ENCODE results near the gene TENM3.

DNA sequence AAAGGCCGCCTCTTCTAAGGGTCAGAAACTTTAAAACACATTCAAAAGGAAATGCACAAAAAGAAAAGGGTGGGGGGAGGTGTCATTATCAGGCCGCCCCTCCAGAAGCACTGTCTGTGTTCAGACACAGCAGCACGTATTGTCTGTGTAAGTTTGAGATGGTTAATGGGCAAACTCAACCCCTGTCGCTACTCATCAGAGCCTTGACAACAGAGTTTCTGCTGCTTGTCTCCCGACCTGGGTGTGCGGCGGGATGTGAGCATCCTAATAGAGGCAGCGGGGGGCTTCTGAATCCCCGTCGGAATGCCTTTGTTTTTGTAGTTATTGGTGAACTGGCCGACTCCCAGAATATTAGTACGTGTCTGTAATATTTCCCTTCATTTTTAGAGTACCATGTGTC, 515.1 kb downstream of the TENM3 start:
- TF ChIP-seq, protein P1, sequence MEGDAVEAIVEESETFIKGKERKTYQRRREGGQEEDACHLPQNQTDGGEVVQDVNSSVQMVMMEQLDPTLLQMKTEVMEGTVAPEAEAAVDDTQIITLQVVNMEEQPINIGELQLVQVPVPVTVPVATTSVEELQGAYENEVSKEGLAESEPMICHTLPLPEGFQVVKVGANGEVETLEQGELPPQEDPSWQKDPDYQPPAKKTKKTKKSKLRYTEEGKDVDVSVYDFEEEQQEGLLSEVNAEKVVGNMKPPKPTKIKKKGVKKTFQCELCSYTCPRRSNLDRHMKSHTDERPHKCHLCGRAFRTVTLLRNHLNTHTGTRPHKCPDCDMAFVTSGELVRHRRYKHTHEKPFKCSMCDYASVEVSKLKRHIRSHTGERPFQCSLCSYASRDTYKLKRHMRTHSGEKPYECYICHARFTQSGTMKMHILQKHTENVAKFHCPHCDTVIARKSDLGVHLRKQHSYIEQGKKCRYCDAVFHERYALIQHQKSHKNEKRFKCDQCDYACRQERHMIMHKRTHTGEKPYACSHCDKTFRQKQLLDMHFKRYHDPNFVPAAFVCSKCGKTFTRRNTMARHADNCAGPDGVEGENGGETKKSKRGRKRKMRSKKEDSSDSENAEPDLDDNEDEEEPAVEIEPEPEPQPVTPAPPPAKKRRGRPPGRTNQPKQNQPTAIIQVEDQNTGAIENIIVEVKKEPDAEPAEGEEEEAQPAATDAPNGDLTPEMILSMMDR (IDR thresholded peaks at IDR 0.05) = no peak
- no peak for TF ChIP-seq POLR2A (IDR thresholded peaks at IDR 0.05)

All from lower leg skin (tissue), 3 donors.